Esophagus mucosa (tissue), 1 donor: ENCODE results near the gene COL26A1. TPM values are rescaled to one million over a fixed set of nuclear protein-coding genes. Genes with fewer than 3 reads are reported as not detected.
"Not testable (repeated sequence)": the region's sequence is repeated elsewhere in the genome, so short reads cannot be mapped to it uniquely, and the experiment has no call there.

Source experiments
- ATAC-seq: fragments of 200-7000 bp; cut with Tn5 transposase; one replicate; pipeline ENCODE4 v1.9.1; 2020
- total RNA-seq: library from RNA; stranded (reverse); gene quantifications from one replicate; pipeline ENCODE4 v1.2.4, GENCODE V29; 2023
- donor health status: DM: yes; HTN: yes; CAD: no.

The COL26A1 gene
- total RNA-seq, 1 donor from 2014 or later: not detected

DNA sequence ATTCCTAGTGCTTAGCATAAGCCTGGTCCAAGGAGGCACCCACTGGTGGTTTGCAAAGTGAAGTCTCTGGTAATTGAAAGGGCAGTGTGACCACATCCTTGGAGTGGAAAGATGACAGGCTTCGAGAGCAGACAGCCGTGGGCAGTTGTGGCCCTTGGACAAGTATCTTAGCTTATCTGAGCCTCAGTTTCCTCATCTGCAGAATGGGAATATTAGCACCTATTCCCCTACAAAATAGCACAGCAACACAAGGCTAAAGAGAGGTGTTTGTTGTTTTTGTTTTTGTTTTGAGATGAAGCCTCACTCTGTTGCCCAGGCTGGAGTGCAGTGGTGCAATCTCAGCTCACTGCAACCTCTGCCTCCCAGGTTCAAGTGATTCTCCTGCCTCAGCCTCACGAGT, 237.1 kb downstream of the COL26A1 start:
- ATAC-seq: no peak

- no peak for ATAC-seq
Measured at GRCh38 chr7:101602082-101602481, 239.4 kb downstream of the COL26A1 start.

GRCh38 chr7:101602484-101603241, 240.0 kb downstream of the COL26A1 start:
- peak; percentile 71 for ATAC-seq

DNA sequence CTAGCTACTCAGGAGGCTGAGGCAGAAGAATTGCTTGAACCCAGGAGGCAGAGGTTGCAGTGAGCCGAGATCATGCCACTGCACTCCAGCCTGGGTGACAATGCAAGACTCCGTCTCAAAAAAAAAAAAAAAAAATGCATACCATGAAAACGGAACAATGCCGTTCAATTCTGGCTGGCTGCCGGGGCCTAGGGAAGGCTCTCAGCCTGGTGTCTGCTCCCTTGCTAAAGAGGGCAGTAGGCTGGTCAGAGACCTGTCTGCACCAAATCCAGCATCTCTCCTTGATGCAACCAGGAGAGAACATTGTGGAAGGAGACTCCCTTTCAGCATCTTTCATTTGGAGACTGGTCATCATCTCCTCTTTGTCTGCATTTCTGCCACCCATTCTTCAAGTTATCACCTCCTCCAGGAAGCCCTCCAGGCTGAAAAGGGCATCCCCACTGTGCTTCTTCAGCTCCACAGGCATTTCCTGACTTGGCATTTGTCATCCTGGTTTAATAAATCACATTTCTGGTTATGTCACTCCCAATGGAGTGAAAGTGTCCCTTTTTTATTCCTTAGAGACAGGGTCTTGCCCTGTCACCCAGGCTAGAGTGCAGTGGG, 241.8 kb downstream of the COL26A1 start:
- ATAC-seq: no peak

DNA sequence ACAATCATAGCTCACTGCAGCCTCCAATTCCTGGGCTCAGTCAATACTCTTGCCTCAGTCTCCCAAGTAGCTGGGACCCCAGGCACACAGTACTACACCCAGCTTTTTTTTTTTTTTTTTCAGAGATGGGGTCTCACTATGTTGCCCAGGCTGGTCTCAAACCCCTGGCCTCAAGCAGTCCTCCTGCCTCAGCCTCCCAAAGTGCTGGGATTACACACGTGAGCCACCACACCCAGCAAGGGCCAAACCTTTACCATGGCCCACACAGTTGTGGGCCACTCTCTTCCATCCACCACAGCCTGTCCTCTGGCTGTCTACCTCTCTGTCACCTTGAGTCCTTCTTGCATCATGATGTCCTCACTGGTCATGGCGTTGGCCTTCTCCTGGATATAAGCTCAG, 242.3 kb downstream of the COL26A1 start:
- not testable (repeated sequence) for ATAC-seq

- ATAC-seq: no peak
Measured at GRCh38 chr7:101605611-101606497, 243.2 kb downstream of the COL26A1 start.

- no peak for ATAC-seq
Measured at GRCh38 chr7:101606498-101606923, 243.8 kb downstream of the COL26A1 start.

Other genes starting within 250 kb of the COL26A1 start
- 5.3 TPM for gene SERPINE1, start 235.8 kb upstream of the COL26A1 start, total RNA-seq
- 60.4 TPM for gene AP1S1, start 208.4 kb upstream of the COL26A1 start, total RNA-seq
- not detected for gene VGF, start 197.3 kb upstream of the COL26A1 start, total RNA-seq
- not detected for gene NAT16, start 182.6 kb upstream of the COL26A1 start, total RNA-seq
- not detected for gene MOGAT3, start 161.8 kb upstream of the COL26A1 start, total RNA-seq
- 10.6 TPM for gene PLOD3, start 145.3 kb upstream of the COL26A1 start, total RNA-seq
- gene ZNHIT1, start 144.7 kb upstream of the COL26A1 start, total RNA-seq: 53.8 TPM
- 2.9 TPM for gene CLDN15, start 125.1 kb upstream of the COL26A1 start, total RNA-seq
- 143 TPM for gene FIS1, start 117.8 kb upstream of the COL26A1 start, total RNA-seq
- gene IFT22, start 41.1 kb upstream of the COL26A1 start, total RNA-seq: 10.4 TPM